Measurements from ENCODE around the gene PITPNM3.

Gene PITPNM3

DNA sequence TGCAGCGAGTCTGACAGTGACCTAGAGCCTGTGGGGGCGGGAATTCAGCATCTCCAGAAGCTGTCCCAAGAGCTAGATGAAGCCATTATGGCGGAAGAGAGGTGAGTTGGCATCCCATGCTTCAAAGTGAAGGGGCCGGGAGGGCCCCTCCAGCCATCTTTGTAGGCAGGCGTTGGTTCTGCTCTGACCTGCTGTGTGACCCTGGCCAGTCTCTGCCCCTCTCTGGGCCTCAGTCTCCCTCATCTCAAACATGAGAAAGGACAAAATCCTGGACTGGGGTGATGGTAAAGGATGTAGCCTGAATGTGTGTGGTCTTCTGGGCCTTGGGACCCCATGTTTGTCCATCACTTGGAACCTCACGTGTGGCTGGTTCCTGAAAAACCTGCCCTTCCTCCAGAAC is 107.0 kb downstream of the PITPNM3 start:
- in situ Hi-C loops (cut with MboI; ENCODE audit: low sequenced_read_pairs): no loop called here

DNA sequence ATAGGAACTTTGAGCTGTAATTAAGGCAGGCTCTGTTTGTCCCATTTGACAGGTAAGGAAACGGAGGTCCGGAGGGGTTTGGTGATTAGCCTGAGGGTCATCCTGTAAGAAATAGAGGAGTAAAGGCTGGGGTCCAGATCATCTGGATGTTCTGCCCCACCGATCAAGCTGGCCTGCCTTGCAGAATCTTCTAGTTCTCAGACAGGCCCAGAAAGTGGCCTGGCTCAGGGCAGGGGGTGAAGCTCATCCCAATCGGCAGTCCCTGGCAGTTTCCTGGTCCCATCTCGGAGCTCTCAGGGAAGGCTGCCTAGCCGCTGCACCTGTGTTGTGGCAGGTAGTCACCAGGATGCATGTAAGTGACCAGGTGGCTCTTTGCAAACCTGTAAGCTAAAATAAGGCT is 107.9 kb downstream of the PITPNM3 start:
- in situ Hi-C loops (cut with MboI; ENCODE audit: low sequenced_read_pairs): no loop called here

DNA sequence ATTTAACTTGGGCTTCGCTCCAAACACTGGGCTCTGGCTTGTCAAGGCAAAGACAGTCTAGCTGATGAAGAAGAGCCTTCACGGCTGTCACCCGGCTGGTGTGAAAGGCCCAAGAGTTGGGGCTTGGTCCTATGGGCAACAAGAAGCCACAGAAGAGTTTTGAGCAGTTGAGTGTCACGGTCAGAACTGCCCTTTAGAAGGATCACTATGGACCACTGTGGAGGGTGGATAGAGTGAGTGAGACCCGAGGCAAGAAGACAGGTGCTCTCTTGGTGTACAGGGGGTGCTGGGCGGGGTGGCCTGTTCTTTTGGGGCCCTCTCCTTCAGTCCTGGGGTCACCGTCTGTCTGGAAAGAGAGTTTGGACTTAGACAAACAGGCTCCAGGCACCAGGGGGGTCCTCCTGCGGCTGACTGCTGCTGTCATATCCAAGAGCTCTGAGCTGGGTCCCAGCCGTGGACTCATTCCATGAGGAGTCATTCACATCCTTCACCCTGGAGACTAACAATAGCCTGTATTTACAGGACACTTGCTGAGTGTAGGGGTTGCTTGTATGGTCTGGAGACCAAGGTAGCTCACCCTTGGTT is 109.7 kb downstream of the PITPNM3 start:
- in situ Hi-C loops (cut with MboI; ENCODE audit: low sequenced_read_pairs): no loop called here

DNA sequence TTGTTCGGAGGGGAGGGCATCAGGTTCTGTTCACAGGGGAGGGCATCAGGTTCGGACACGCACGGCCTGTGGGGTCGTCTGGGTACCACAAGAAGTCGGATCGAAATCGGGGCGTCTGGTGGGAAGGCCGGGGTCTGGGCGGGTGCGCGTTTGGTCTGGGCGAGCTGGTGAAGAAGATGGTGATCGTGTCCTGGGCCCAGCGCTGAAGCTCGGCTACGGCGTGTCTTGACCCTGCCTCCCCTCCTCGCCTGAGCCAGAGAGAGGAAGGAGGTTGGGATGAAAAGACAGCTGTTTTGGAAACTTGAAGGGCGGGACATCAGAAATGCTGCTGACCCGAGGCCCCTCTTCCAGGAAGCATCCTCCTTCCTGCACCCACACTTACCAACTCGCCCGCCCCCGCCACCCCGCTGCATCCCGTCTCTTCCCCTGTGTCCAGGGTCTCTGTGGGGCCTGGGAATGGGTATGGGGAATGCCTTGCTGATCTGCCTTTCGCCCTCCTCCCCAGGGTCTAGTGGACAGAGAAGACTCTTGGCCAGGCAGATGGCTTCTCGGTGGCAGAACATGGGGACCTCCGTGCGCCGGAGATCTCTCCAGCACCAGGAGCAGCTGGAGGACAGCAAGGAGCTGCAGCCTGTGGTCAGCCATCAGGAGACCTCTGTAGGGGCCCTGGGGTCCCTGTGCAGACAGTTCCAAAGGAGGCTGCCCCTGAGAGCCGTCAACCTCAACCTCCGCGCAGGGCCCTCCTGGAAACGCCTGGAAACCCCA is 111.6 kb downstream of the PITPNM3 start:
- in situ Hi-C loops (cut with MboI; ENCODE audit: low sequenced_read_pairs): no loop called here

DNA sequence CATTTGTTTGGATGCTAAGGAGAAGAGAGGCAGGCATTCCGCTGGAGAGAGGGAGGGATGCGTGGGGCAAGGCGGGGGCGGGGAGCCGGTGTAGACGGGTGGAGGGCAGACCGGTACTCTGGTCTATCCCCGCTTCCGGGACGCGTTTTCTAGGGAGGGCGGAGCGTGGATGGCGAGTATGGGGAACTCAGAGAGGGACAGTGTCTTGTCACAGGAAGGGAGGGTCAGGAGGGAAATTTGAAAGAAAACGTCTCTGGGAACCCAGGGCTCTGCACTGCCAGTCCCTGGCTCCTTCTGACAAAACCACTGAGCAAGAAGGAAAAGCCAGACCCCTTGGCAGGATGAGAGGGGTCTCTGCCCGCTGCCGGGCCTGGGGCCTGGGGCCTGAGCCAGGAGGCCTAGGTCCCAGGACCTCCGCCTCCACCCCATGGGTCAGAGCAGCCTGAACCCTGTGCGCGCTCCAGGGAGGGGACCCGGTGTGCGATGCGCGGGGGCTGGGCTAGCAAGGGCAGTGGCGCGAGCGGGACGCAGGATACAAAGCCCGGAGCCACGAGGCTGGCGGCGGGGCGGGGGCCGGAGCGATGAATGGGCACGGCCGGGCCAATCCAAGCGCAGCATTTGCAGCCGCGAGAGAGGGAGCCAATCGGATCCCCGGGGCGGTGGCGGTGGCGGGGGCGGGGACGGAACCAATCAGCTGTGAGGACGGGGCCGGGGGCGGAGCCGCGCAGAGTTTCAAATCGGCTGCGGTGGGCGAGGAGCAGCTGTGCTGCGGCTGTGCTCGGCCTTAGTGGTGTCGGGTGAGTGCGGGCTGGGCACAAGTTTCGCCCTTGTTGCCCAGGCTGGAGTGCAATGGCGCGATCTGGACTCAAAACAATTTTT is 112.4 kb downstream of the PITPNM3 start, which contains the start of gene PIMREG:
Gene PIMREG, plus strand, starts transcription at position 764 of the 879 bp plus-strand sequence. CDS start 656 bp downstream, outside the sequence.
- in situ Hi-C loops (cut with MboI; ENCODE audit: low sequenced_read_pairs): no loop called here

DNA sequence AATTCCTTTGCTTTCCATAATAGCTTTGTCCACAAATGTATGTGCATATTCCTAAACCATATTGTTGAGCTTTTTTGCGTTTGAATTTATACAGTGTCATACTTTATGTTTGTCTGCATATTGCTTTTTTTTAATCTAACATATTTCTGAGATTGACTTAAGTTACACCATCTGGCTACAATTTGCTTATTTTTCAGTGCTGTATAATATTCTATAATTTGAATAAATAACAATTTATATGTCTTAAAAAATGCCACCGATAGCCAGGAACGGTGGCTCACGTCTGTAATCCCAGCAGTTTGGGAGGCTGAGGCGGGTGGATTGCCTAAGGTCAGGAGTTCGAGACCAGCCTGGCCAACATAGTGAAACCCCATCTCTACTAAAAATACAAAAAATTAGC is 113.6 kb downstream of the PITPNM3 start:
- in situ Hi-C loops (cut with MboI; ENCODE audit: low sequenced_read_pairs): no loop called here

DNA sequence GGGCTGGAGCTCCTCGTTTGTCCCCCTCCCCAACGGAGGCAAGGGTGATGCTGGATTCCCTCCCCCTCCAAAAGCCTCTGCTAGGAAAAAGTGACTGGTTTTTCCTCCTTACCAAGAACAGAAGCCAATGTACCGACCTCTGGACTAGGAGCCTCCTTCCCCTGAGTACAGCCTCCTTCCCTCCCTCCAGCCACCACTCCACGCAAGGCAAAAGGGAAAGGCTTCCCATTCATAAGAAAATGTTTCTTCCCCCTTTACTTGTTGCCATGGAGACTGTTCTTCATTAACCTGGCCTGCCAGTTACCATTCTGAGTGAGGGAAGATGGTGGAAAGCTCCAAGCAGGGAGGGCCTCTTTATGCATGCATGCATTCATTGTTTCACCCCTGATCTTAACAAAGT is 116.4 kb downstream of the PITPNM3 start:
- in situ Hi-C loops (cut with MboI; ENCODE audit: low sequenced_read_pairs): no loop called here

DNA sequence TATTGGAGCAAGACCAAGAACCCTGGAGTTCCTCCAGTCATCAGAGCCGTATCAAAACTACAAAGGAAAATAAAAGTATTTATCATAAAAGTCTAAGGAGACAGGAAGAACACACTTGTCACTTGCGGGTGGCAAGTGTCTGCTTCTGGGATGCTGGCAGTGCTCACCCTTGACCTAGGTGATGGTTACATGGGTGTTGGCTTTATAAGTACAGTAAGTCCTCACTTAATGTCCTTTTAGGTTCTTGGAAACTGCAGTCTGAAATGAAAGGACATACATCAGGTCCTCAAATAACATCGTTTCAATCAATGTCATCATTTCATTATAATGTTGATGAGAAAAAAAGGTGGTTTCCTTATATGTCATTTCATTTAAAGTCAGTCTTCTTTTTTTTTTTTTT is 118.4 kb downstream of the PITPNM3 start:
- in situ Hi-C loops (cut with MboI; ENCODE audit: low sequenced_read_pairs): no loop called here

DNA sequence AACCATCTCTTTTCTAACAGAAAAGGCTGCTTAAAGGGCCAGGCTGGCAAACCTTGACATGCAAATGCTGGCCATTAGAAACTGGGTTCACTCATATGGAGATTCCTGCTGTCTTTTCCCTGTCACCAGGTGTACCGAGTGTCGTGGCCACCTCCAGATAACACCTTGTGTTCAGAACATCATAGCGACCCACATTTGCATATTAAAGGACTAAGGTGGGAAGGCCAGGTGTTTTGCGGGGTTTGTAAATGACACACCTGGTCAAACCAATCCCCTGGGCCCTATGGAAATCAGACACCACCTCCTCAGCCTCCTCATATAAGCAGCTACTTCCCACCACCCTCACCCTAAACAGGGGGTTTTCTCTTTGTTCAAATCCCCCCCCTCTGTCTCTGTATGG is 118.9 kb downstream of the PITPNM3 start:
- in situ Hi-C loops (cut with MboI; ENCODE audit: low sequenced_read_pairs): no loop called here

DNA sequence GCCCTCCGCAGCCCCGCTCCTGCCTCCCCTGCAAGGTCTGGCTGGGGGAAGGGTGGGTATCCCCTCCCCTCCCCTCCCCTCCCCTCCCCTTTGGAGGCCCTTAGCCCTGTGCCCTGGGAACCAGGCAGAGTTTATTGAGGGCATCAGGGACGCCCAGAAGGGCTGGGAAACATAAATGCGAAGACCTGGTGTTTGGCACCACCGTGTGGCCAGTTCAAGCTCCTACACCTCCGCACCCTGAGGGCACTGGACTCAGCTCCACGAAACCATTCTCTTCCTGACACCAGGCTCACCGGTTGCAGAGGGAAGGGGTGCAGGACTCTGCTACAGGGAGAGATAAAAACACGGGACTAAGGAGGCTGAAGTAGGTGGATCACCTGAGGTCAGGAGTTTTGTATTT is 120.4 kb downstream of the PITPNM3 start:
- in situ Hi-C loops (cut with MboI; ENCODE audit: low sequenced_read_pairs): no loop called here

DNA sequence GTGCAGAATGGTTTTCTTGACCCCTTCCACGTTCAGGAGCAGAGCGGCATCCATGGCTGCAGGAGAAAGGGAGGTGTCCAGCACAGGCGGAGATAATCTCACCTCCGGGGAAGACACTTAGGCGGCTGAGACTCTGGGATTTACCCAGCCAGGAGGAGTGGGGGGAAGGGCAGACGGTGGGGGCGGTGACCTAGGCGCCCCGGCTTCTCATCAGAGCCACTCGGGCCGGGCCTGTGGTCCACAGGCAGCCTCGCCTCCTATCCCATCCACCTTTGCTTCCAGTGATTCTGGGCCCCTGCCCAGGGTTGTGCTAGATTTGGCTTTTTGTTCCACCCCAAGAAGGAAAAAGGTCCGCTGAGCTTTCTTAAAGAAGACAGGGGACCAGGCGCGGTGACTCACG is 121.3 kb downstream of the PITPNM3 start, which contains the start of gene AIPL1:
Gene AIPL1, minus strand, starts transcription at position 71 of the 400 bp plus-strand sequence. Its CDS starts 17 bp downstream, at position 54.
- in situ Hi-C loops (cut with MboI; ENCODE audit: low sequenced_read_pairs): no loop called here

DNA sequence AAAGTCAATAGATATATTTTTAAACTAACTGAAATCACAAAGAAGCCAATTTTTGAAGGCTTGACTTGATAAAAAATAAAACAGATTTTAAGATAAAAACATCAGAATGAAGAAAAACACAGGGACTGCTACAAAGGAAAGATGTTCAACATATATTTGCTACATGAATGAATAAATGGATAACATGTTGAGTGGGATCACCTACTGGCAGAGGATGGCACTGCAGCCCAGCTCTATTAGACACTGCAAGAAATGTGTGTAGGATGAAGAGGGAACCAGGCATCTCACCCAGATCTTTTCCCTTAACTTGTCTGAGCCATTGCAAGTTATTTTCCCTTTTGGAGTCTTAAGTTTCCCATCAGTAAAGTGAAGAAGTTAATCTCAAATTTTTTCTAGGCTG is 125.6 kb downstream of the PITPNM3 start:
- in situ Hi-C loops (cut with MboI; ENCODE audit: low sequenced_read_pairs): no loop called here

DNA sequence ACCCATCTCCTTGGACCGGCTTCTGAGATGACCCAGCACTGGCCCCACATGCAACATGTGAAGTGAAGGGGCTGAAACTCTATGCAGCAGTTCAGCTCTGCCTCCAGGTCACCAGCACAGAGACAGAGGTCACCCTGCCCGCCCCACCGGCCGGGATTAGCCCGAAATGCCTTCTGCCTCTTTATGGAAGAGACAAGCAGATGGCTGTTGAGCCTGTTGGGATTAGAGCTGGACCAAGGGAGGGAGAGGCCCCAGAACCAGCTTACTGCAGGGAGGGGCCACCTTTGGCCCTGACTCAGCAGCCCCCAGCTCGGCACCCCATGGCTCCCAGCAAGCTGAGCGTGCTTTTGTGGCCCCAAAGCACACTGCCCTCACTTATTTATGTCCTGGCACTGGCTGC is 127.1 kb downstream of the PITPNM3 start:
- in situ Hi-C loops (cut with MboI; ENCODE audit: low sequenced_read_pairs): no loop called here

DNA sequence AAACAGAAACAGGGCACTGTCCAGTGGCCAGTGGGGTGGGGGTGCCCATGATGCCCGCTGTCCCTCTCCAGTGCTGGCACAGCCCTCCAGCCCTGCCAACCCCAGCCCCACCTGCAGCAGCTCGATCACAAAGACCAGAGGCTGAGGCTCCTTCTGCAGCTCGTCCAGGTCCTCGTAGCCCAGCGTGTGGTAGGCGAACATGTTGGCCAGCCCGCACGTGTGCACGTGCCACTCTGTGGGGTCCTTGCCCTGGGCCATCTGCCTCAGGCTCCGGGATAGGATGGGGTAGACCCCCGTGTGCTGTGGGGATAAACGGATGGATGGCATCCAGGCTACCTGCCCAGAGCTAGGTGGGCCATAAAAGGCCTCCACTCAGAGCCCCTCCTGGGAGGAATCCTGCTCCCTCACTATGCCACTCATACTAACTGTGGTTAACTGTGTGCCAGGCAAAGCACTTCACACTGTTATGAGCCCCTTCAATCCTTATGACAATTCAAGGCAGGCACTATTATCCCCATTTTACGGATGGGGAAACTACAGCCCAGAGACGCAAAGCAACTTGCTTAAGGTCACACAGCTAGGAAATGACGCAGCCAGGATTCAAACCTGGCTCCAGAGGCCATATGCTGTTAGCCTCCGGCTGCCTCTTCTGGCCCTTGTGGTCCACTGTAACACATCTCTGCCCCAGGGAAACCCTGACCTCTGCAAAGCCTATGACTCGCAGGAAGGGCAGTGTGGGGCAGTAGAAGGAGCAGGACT is 128.0 kb downstream of the PITPNM3 start:
- in situ Hi-C loops (cut with MboI; ENCODE audit: low sequenced_read_pairs): no loop called here

DNA sequence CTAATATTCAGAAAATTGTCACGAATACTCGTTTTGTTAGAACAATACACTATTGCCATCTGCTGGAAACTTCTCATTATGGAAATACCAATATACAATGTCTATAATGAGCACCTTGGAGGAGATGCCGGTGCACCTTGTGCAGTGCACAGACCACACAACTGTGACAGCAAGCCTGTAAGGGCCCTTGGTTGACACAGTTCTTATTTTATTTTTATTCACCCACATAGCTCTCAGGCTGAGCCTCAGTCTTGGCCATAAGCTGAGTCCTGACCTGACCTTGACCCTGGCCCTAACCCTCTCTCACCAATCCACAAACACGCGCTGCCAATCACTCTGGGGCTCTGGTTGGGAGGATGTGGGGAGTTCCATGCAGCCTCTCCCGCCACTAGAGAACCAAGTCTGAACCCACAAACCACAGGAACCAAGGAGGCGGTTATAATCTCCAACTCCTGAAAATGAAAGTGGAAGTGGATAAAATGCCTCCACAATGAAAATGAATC is 129.0 kb downstream of the PITPNM3 start:
- in situ Hi-C loops (cut with MboI; ENCODE audit: low sequenced_read_pairs): no loop called here

DNA sequence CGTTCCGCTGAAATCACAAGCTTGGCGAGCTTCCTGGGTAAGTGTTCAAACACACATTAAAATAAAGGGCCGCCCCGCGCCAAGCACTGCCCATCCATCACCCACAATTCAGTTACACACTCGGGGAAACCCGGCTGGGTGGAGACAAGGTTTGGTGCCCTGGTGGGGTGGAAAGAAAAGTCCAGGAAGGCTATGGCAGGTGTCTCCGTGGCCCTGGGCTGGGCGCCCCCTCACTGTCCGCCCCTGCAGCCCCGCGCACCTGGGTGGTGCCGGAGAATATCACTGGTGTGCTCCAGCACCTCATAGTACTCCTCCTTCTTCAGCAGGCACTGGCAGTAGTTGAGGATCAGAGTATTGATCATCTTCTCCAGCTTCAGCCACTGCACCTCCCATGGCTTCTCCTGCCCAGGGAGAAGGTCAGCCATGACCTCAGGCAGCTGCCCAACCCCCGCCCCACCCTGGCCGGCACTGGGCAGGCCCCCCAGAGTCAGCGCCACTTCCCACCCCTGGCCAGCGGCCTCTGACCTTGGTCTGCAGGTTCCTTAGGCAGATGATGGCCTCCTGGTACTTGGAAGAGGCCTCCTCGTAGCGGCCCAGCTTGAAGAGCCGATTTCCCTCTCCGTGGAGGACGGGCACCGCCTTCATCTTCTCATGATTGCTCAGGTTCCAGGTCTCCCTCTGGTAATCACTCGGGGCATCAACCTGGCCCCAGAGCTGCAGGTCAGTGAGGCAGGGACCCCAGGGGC is 129.8 kb downstream of the PITPNM3 start:
- in situ Hi-C loops (cut with MboI; ENCODE audit: low sequenced_read_pairs): no loop called here

DNA sequence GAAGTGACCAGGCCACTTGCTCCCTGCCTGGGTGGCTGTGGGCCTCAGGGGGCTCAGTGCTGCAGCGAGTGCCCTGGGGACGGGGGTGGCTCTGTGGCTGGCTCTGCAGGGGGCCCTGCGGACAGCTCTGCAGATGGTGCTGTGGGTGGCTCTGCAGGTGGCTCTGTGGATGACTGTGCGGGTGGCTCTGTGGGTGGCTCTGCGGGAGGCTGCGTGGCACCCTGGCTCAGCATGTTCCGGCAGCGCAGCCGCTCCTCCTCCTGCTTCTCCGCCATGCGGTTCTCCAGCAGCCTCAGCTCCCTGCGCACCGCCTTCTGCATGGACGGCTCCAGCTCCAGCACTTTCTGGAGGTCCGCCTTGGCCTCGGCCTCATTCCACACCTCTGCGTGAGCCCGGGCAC is 130.9 kb downstream of the PITPNM3 start:
- in situ Hi-C loops (cut with MboI; ENCODE audit: low sequenced_read_pairs): no loop called here

DNA sequence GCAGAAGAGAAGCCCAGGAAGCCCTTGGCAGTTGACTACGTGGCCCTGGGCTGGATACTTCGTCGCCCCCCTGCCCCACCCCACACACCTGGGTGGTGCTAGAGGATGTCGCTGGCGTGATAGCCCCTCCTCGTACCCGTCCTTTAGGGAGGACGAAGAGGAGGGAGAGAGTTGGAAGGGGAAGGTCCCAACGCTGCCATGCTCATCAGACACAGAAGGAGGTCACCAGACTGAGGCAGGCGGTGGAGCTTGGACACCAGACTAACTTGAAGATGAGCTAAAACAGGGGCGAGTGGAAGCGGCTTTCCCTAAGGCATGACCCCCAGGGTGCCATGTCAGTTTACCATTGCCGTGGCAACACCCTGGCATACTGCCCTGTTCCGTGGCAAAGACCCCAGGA is 132.4 kb downstream of the PITPNM3 start:
- in situ Hi-C loops (cut with MboI; ENCODE audit: low sequenced_read_pairs): no loop called here

DNA sequence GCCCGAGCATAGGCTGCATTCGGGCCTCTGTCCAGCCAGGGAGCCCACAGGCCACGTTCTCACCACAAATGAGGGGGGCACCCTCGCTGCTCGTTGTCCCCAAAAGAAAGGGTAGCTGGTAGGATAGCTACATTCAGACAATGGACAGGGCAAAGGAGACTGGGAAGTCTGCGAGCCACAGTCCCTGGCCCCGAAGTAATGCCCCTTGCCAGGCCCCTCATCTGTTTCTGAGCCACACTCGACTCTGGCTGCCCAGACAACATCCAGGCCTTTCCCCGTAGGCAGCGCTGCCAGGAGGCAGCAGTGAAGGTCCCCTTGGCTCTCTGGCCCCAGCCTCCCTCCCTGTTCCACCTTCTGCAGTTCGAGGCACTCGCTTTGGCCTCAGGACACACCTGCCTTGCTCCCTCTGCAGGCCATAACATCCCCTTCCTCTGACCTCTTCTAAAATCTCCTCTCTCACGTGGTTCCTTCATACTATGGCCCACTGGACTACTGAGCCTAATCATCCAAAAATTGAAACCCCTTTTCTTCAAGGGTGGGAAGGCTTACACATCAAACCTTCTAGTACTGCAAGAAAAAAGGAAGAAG is 133.6 kb downstream of the PITPNM3 start:
- in situ Hi-C loops (cut with MboI; ENCODE audit: low sequenced_read_pairs): no loop called here

Data from hTERT RPE-1 (cell line).